Endothelial cell of umbilical vein (primary cell): ENCODE measurements around the gene MLANA. TPM values are rescaled to one million over a fixed set of nuclear protein-coding genes. Genes with fewer than 3 reads are reported as not detected.

Source experiments
- BruUV-seq: library from RNA; stranded (reverse); fragments of 400-500 nt; replicated peaks from 2 replicates; lab custom pipeline; 2021; lab: Mats Ljungman, UMichigan
- CTCF ChIA-PET: fragments of 300-600, 350-600 bp; sonication (Branson Sonifier 250); formaldehyde crosslinking; loops from one replicate; lab custom pipeline; 2021; ENCODE audit warnings: antibody characterized with exemption, inconsistent platforms; lab: Charles Lee
- POLR2A ChIA-PET: fragments of 300-600, 350-600 bp; sonication (Branson Sonifier 250); formaldehyde crosslinking; loops from one replicate; lab custom pipeline; 2021; ENCODE audit warnings: antibody characterized with exemption, inconsistent platforms; lab: Charles Lee
- DNase-seq: peaks from one replicate; pipeline ENCODE4 v3.0.0-alpha.2; 2011; ENCODE audit warnings: low read depth, low spot score
- FAIRE-seq: peaks from 2 replicates; lab custom pipeline; 2011; peaks lifted over from hg19 to GRCh38; lab: Jason Lieb, UNC
- H2AFZ ChIP-seq: 2 replicates; pipeline ENCODE4 v1.6.0; 2012; ENCODE audit warnings: low read depth, low read length, control low read depth, inconsistent platforms
- H3K27ac ChIP-seq: 2 replicates; pipeline ENCODE4 v1.5.1; 2011; ENCODE audit warnings: low read depth, mild to moderate bottlenecking, control low read depth, low read length, moderate library complexity; ENCODE audit not compliant: insufficient read depth
- H3K27me3 ChIP-seq, 2 experiments: 2 replicates each; pipeline versions ENCODE4 v1.6.0 to v1.6.1; 2011; ENCODE audit warnings: low read length in 2 of 2, mixed read lengths in 1 of 2; ENCODE audit not compliant: control insufficient read depth in 2 of 2, insufficient read depth in 2 of 2
- H3K36me3 ChIP-seq, 2 experiments: 2 replicates in 1 of 2; 3 replicates in 1 of 2; pipeline ENCODE4 v1.5.1; 2011; ENCODE audit warnings: low read length in 2 of 2, mild to moderate bottlenecking in 1 of 2, moderate library complexity in 1 of 2; ENCODE audit not compliant: control insufficient read depth in 2 of 2, insufficient read depth in 2 of 2; ENCODE audit errors: extremely low read depth in 1 of 2
- H3K4me1 ChIP-seq: 3 replicates; pipeline ENCODE4 v1.5.1; 2011; ENCODE audit warnings: mild to moderate bottlenecking, low read length; ENCODE audit not compliant: control insufficient read depth, insufficient read depth; ENCODE audit errors: extremely low read depth
- H3K4me2 ChIP-seq: 2 replicates; pipeline ENCODE4 v1.6.1; 2011; ENCODE audit warnings: low read length, control low read depth, mixed read lengths; ENCODE audit not compliant: insufficient read depth
- H3K4me3 ChIP-seq, 3 experiments: fragments of 200-600 bp in 1 of 3; sonication (generic), shearing (Covaris generic) in 1 of 3; replicated peaks in 1 of 3; 2 replicates each; pipeline ENCODE4 v1.5.1; 2011 to 2016; ENCODE audit warnings: control low read depth in 3 of 3, low read length in 3 of 3, mild to moderate bottlenecking in 2 of 3, inconsistent platforms in 1 of 3, low read depth in 1 of 3, moderate library complexity in 1 of 3; ENCODE audit not compliant: insufficient read depth in 1 of 3
- H3K79me2 ChIP-seq: 2 replicates; pipeline ENCODE4 v1.6.0; 2012; ENCODE audit warnings: low read length, inconsistent platforms; ENCODE audit not compliant: control insufficient read depth, insufficient read depth
- H3K9ac ChIP-seq: replicated peaks from 2 replicates; pipeline ENCODE3; 2011; ENCODE audit warnings: low read length, control low read depth; ENCODE audit not compliant: insufficient read depth; ENCODE audit errors: extremely low read depth
- H3K9me1 ChIP-seq: replicated peaks from 3 replicates; pipeline ENCODE4 v1.6.0; 2011; ENCODE audit warnings: mild to moderate bottlenecking, low read length; ENCODE audit not compliant: control insufficient read depth, insufficient read depth; ENCODE audit errors: extremely low read depth
- H3K9me3 ChIP-seq: replicated peaks from 2 replicates; pipeline ENCODE4 v1.5.1; 2012; ENCODE audit warnings: low read length, inconsistent platforms; ENCODE audit not compliant: control insufficient read depth, insufficient read depth
- H4K20me1 ChIP-seq: replicated peaks from 2 replicates; pipeline ENCODE3; 2011; ENCODE audit warnings: mild to moderate bottlenecking, low read length; ENCODE audit not compliant: control insufficient read depth, insufficient read depth; ENCODE audit errors: extremely low read depth
- CTCF ChIP-seq, 2 donors: IDR thresholded peaks; 1 replicate in 1 of 2; 2 replicates in 1 of 2; pipeline ENCODE4 v1.5.1; 2011; ENCODE audit warnings: low read length in 2 of 2, mild to moderate bottlenecking in 2 of 2, moderate library complexity in 2 of 2, control low read depth in 1 of 2, inconsistent platforms in 1 of 2, low read depth in 1 of 2; ENCODE audit not compliant: insufficient read depth in 1 of 2; ENCODE audit errors: extremely low read depth in 1 of 2
- EZH2 ChIP-seq: IDR thresholded peaks from 2 replicates; pipeline ENCODE4 v1.6.1; 2012; ENCODE audit warnings: borderline replicate concordance, low read depth, mild to moderate bottlenecking, moderate library complexity, low read length, inconsistent platforms; ENCODE audit not compliant: severe bottlenecking
- FOS ChIP-seq: IDR thresholded peaks from 2 replicates; pipeline ENCODE4 v1.6.1; 2011; ENCODE audit warnings: mild to moderate bottlenecking, low read length, moderate library complexity, borderline replicate concordance; ENCODE audit not compliant: insufficient read depth
- GATA2 ChIP-seq: IDR thresholded peaks from 2 replicates; pipeline ENCODE4 v1.7.0; 2011; ENCODE audit warnings: low read depth, mild to moderate bottlenecking, moderate library complexity, mixed read lengths, low read length; ENCODE audit not compliant: insufficient read length, insufficient read depth
- JUN ChIP-seq: IDR thresholded peaks from 2 replicates; pipeline ENCODE4 v1.6.1; 2011; ENCODE audit warnings: borderline replicate concordance, low read depth; ENCODE audit not compliant: insufficient read length, insufficient read depth
- MAX ChIP-seq: IDR thresholded peaks from 2 replicates; pipeline ENCODE4 v1.6.1; 2011; ENCODE audit not compliant: insufficient read depth, insufficient read length
- MYC ChIP-seq: IDR thresholded peaks from one replicate; pipeline ENCODE4 v1.6.1; 2011; ENCODE audit warnings: mild to moderate bottlenecking, low read depth, low read length
- POLR2A ChIP-seq: IDR thresholded peaks from 2 replicates; pipeline ENCODE4 v1.6.1; 2012; ENCODE audit warnings: low read depth, mild to moderate bottlenecking, control low read depth, low read length
- POLR2AphosphoS5 ChIP-seq: IDR thresholded peaks from 2 replicates; pipeline ENCODE4 v1.6.1; 2012; ENCODE audit warnings: low read depth, mild to moderate bottlenecking, control low read depth, low read length, moderate library complexity; ENCODE audit not compliant: insufficient read depth
- dilution Hi-C: fragments of 300-500 bp; cut with MboI; formaldehyde crosslinking; loops from one replicate; pipeline ENCODE4 v1.15.0; 2019; ENCODE audit warnings: low sequenced_read_pairs; ENCODE audit not compliant: extremely low pct_ligation_motif_present
- intact Hi-C: fragments of 100-400 bp; cut with micrococcal nuclease; formaldehyde crosslinking; loops from one replicate; pipeline ENCODE4 v1.10.0; 2022
- polyA plus RNA-seq, 4 experiments: library from polyadenylated mRNA; depleted of rRNA in 3 of 4; stranded (reverse) in 3 of 4; unstranded in 1 of 4; fragments of >200 nt; gene quantifications; 2 replicates each; pipeline versions ENCODE4 v1.2.1 to v1.2.3, GENCODE V29; 2011 to 2012; ENCODE audit warnings: missing spikeins in 1 of 4
- total RNA-seq: library from RNA; stranded (reverse); gene quantifications from 2 replicates; pipeline ENCODE4 v1.2.3, GENCODE V29; 2021

The MLANA gene
- total and polyA plus RNA-seq, 2 donors (not counting 3 experiments of a cell fraction or from before 2014, with no cell fraction given): not detected

DNA sequence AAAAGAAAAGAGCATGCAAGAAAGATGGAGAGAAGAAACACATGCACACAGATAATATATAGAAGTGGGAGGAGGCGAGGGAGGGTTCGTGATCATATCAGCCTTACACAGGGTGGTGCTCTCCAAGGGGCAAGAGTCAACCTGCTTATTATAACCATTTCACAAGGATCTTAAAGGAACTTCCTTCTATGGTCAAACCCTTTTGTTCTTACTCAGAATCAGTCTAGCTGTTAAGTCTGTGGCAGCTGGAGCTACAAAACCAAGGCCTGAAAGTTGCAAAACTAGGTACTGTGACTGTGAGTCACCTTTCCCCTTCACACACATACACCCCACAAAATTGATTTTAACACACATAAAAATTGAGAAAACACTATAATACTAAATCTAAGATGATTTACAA is 39.2 kb upstream of the MLANA start:
- intact Hi-C loops: no loop called here

More for the DNA sequence above, 39.2 kb upstream of the MLANA start:
- H3K27ac ChIP-seq: no peak overlapping the region
- no peaks in the 10 kb centered on the region for H4K20me1 ChIP-seq
- dilution Hi-C loops: no loop called here
- H2AFZ ChIP-seq: no peak overlapping the region
- H3K9ac ChIP-seq: no peak overlapping the region
- H3K27me3 ChIP-seq: peaks cover 0 to 4% of the 10 kb centered on the region in 2 experiments
- TF ChIP-seq POLR2A (no peak), EZH2 (no peak), FOS (no peak), GATA2 (no peak), CTCF (IDR thresholded peaks at IDR 0.05; ENCODE audit: extremely low read depth in 1 of 2, insufficient read depth in 1 of 2, low read depth in 1 of 2, low read length in 2 of 2) (no peak), JUN (no peak), MYC (no peak), MAX (no peak), POLR2AphosphoS5 (no peak)
- H3K9me3 ChIP-seq: no peaks in the 10 kb centered on the region
- DNase-seq (peak; percentile 32), FAIRE-seq (no peak)
- BruUV-seq: no TSS peak
- H3K9me1 ChIP-seq: no peaks in the 10 kb centered on the region
- CTCF ChIA-PET: interaction anchor here (0.9 to 1.6 kb wide), 6 partner anchors 12 to 203 kb away, joined by 3 to 6 read pairs (median 4); partner anchors contain the start of gene ERMP1
- H3K4me3 ChIP-seq: no peak overlapping the region
- H3K4me1 ChIP-seq: no peaks in the 10 kb centered on the region
- H3K4me2 ChIP-seq: no peak overlapping the region
- H3K36me3 ChIP-seq: no peaks in the 10 kb centered on the region
- H3K79me2 ChIP-seq: no peaks in the 10 kb centered on the region
- POLR2A ChIA-PET: no interaction called here
